ENCODE results near the gene GABPB2.

- TF ChIP-seq CTCF (IDR thresholded peaks at IDR 0.05; ENCODE audit: low read length) (no peak), EZH2 (optimal IDR thresholded peaks at IDR 0.05; ENCODE audit: low read depth, low read length) (no peak)
Observed at GRCh38 chr1:151156515-151156819, 85.9 kb downstream of the GABPB2 start, which contains the start of gene TNFAIP8L2.
